GM23338 (cell line): ENCODE measurements around the gene NEK10.

Experiments
- CREB1 ChIP-seq: fragments of 250-450 bp; sonication (Bioruptor Pico); IDR thresholded peaks from 2 replicates; pipeline ENCODE4 v1.5.0; 2020; ENCODE audit warnings: low read depth, mild to moderate bottlenecking, moderate library complexity
- CTCF ChIP-seq, 2 experiments: fragments of 200-600 bp in 1 of 2; sonication (generic) in 1 of 2; conservative IDR thresholded peaks; 2 replicates each; pipeline versions ENCODE4 v1.5.1 to v1.6.1; 2016 to 2017; ENCODE audit warnings: antibody characterized with exemption in 2 of 2, low read depth in 2 of 2, mild to moderate bottlenecking in 2 of 2, moderate library complexity in 1 of 2
- EZH2 ChIP-seq: fragments of 200-600 bp; sonication (generic); IDR thresholded peaks from one replicate; pipeline ENCODE4 v1.8.0; 2017; ENCODE audit warnings: antibody characterized with exemption, mild to moderate bottlenecking, low read depth; ENCODE audit not compliant: unreplicated experiment
- EZH2phosphoT487 ChIP-seq: fragments of 200-600 bp; sonication (generic); IDR thresholded peaks from one replicate; pipeline ENCODE4 v1.8.1; 2018; ENCODE audit warnings: antibody characterized with exemption; ENCODE audit not compliant: unreplicated experiment
- JUNB ChIP-seq: IDR thresholded peaks from one replicate; pipeline ENCODE4 v1.6.1; 2016; ENCODE audit warnings: antibody characterized with exemption; ENCODE audit not compliant: unreplicated experiment
- NANOG ChIP-seq: IDR thresholded peaks from 2 replicates; pipeline ENCODE4 v1.6.1; 2016; ENCODE audit warnings: antibody characterized with exemption, borderline replicate concordance
- POLR2AphosphoS5 ChIP-seq: IDR thresholded peaks from 2 replicates; pipeline ENCODE4 v1.6.1; 2016; ENCODE audit warnings: antibody characterized with exemption, low read depth
- ZNF331 ChIP-seq: fragments of 250-450 bp; sonication (Bioruptor Pico); IDR thresholded peaks from 2 replicates; pipeline ENCODE4 v1.5.0; 2020; ENCODE audit warnings: low read depth, mild to moderate bottlenecking, moderate library complexity
- TF ChIP-seq, protein P1 (sequence below): IDR thresholded peaks from 2 replicates; pipeline ENCODE4 v1.6.1; 2016; ENCODE audit warnings: antibody characterized with exemption
- TF ChIP-seq, protein P2 (sequence below): IDR thresholded peaks from one replicate; pipeline ENCODE4 v1.6.1; 2018; ENCODE audit warnings: antibody characterized with exemption; ENCODE audit not compliant: unreplicated experiment

DNA sequence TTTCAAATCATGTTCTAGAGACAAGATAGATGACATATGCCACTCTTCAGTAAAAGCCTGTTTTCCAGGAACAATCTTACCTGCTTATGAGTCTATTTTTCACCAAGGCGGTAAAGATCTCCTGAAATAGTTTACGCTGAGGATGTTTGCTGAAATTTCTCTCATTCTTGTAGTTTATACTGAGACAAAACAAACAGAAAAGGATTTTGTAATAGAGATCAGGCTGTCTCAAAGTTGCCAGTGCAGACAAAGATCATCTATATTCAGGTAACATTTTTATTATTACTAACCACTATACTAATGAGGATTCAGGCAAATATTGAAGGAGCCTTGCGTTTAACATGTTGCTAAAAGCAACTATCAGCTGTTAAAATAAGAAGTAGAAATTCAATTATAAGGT, 25.0 kb downstream of the NEK10 start:
- TF ChIP-seq CTCF (conservative IDR thresholded peaks at IDR 0.05; ENCODE audit: low read depth in 2 of 2) (no peak), EZH2 (no peak), POLR2AphosphoS5 (no peak), NANOG (no peak), EZH2phosphoT487 (no peak), ZNF331 (no peak), JUNB (no peak), CREB1 (CRISPR knock-in tag) (no peak)
- TF ChIP-seq, protein P1, sequence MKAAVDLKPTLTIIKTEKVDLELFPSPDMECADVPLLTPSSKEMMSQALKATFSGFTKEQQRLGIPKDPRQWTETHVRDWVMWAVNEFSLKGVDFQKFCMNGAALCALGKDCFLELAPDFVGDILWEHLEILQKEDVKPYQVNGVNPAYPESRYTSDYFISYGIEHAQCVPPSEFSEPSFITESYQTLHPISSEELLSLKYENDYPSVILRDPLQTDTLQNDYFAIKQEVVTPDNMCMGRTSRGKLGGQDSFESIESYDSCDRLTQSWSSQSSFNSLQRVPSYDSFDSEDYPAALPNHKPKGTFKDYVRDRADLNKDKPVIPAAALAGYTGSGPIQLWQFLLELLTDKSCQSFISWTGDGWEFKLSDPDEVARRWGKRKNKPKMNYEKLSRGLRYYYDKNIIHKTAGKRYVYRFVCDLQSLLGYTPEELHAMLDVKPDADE, result no peak
- TF ChIP-seq, protein P2, sequence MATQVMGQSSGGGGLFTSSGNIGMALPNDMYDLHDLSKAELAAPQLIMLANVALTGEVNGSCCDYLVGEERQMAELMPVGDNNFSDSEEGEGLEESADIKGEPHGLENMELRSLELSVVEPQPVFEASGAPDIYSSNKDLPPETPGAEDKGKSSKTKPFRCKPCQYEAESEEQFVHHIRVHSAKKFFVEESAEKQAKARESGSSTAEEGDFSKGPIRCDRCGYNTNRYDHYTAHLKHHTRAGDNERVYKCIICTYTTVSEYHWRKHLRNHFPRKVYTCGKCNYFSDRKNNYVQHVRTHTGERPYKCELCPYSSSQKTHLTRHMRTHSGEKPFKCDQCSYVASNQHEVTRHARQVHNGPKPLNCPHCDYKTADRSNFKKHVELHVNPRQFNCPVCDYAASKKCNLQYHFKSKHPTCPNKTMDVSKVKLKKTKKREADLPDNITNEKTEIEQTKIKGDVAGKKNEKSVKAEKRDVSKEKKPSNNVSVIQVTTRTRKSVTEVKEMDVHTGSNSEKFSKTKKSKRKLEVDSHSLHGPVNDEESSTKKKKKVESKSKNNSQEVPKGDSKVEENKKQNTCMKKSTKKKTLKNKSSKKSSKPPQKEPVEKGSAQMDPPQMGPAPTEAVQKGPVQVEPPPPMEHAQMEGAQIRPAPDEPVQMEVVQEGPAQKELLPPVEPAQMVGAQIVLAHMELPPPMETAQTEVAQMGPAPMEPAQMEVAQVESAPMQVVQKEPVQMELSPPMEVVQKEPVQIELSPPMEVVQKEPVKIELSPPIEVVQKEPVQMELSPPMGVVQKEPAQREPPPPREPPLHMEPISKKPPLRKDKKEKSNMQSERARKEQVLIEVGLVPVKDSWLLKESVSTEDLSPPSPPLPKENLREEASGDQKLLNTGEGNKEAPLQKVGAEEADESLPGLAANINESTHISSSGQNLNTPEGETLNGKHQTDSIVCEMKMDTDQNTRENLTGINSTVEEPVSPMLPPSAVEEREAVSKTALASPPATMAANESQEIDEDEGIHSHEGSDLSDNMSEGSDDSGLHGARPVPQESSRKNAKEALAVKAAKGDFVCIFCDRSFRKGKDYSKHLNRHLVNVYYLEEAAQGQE, result no peak
